ENCODE measurements around the gene ZNF580.

Gene ZNF580

DNA sequence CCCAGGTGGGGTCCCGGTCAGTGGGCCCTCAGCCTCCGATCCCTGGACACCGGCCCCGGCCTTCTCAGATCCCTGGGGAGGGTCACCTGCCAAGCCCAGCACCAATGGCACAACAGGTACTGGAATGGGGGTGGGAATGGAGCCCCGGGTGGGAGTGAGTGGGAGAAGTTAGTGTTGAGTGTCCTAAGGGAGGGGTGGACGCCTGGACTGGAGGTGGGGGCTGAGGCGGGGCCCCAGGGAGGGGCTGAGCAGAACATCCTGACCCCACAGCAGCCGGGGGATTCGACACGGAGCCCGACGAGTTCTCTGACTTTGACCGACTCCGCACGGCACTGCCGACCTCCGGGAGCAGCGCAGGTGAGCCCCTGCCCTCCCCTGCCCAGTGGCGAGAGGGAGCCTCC, 51.9 kb downstream of the ZNF580 start:
- WGBS, 2 experiments, result 94 to 95% methylated on average over 19 of the region's 19 CpGs
- H3K27me3 ChIP-seq (ENCODE audit: control insufficient read depth, insufficient read depth, low read length, poor library complexity, severe bottlenecking), result no peaks in the 10 kb centered on the region
- no peak overlapping the region for H3K27ac ChIP-seq (ENCODE audit: insufficient read depth, low read depth, low read length, poor library complexity, severe bottlenecking)
- peaks cover 12% of the 10 kb centered on the region for H3K36me3 ChIP-seq (ENCODE audit: control insufficient read depth, insufficient read depth, low read length)
- H3K4me3 ChIP-seq (ENCODE audit: insufficient read depth, low read depth, low read length), result no peak overlapping the region
- H3K9me3 ChIP-seq (ENCODE audit: control insufficient read depth, low read length), result no peaks in the 10 kb centered on the region
- no peaks in the 10 kb centered on the region for H3K4me1 ChIP-seq (ENCODE audit: control insufficient read depth, insufficient read depth, low read length)

All from ectodermal cell (in vitro differentiated cells).